C4-2B (cell line): ENCODE results near the gene MYO1E.

Source experiments
- ZFX ChIP-seq: fragments of 450-650 bp; IDR thresholded peaks from 2 replicates; pipeline ENCODE4 v1.6.1; 2017
- TF ChIP-seq, protein P1 (sequence below): fragments of 450-650 bp; conservative IDR thresholded peaks from 2 replicates; pipeline ENCODE4 v1.5.1; 2017; ENCODE audit warnings: mild to moderate bottlenecking

DNA sequence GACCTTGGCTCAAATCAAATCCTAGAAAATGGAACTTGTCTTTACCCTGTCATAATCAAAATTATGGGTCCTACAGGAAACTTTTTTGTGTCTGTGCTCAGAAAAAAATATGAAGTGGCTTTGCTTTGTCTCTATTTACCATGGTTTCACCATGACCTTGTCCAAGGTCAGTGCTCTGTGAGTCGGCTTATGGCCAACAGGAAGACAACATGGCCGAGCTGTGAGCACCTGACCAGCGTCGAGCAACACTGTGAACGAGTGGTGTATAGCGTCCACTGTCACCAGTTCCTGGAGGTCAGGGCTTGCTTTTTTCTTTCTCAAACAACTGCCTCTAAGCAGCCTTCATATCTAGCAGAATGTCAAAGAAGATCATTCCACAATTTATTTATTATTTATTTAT is 67.9 kb downstream of the MYO1E start:
- TF ChIP-seq, protein P1, sequence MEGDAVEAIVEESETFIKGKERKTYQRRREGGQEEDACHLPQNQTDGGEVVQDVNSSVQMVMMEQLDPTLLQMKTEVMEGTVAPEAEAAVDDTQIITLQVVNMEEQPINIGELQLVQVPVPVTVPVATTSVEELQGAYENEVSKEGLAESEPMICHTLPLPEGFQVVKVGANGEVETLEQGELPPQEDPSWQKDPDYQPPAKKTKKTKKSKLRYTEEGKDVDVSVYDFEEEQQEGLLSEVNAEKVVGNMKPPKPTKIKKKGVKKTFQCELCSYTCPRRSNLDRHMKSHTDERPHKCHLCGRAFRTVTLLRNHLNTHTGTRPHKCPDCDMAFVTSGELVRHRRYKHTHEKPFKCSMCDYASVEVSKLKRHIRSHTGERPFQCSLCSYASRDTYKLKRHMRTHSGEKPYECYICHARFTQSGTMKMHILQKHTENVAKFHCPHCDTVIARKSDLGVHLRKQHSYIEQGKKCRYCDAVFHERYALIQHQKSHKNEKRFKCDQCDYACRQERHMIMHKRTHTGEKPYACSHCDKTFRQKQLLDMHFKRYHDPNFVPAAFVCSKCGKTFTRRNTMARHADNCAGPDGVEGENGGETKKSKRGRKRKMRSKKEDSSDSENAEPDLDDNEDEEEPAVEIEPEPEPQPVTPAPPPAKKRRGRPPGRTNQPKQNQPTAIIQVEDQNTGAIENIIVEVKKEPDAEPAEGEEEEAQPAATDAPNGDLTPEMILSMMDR: no peak
- no peak for TF ChIP-seq ZFX
